GM12874 (cell line): ENCODE data around the gene MUS81.

Source experiments
- CTCF ChIP-seq: IDR thresholded peaks from 2 replicates; pipeline ENCODE4 v1.5.1; 2011; ENCODE audit warnings: low read depth, mild to moderate bottlenecking, control low read depth, low read length, moderate library complexity; ENCODE audit not compliant: insufficient read depth

MUS81 gene

GRCh38 chr11:65859812-65860277 is 388 bp upstream of the MUS81 start:
- TF ChIP-seq CTCF: no peak

- no peak for TF ChIP-seq CTCF
Observed at GRCh38 chr11:65861165-65861505, 902 bp downstream of the MUS81 start.

GRCh38 chr11:65861533-65862183 is 1.4 kb downstream of the MUS81 start:
- TF ChIP-seq CTCF: no peak

- TF ChIP-seq CTCF: no peak
Observed at GRCh38 chr11:65862191-65862735, 2.0 kb downstream of the MUS81 start.

- TF ChIP-seq CTCF: no peak
Observed at GRCh38 chr11:65862941-65863888, 3.0 kb downstream of the MUS81 start.

GRCh38 chr11:65863889-65864705 is 3.9 kb downstream of the MUS81 start:
- TF ChIP-seq CTCF: no peak
